ENCODE measurements around the gene NAA20.

The NAA20 gene

GRCh38 chr20:20021835-20022234 lies 4.7 kb downstream of the NAA20 start:
- DNase-seq: no peak

GRCh38 chr20:20022498-20022897 lies 5.3 kb downstream of the NAA20 start:
- DNase-seq: no peak

GRCh38 chr20:20023395-20023794 lies 6.2 kb downstream of the NAA20 start:
- DNase-seq: no peak

GRCh38 chr20:20024942-20025341 lies 7.8 kb downstream of the NAA20 start:
- no peak for DNase-seq

- DNase-seq: no peak
Measured at GRCh38 chr20:20027284-20027683, 10.1 kb downstream of the NAA20 start.

GRCh38 chr20:20031790-20032189 lies 14.6 kb downstream of the NAA20 start:
- DNase-seq: no peak

- DNase-seq: no peak
Measured at GRCh38 chr20:20034486-20034885, 17.3 kb downstream of the NAA20 start.

GRCh38 chr20:20036756-20037155 lies 19.6 kb downstream of the NAA20 start:
- no peak for DNase-seq

GRCh38 chr20:20037960-20038359 lies 20.8 kb downstream of the NAA20 start:
- no peak for DNase-seq

GRCh38 chr20:20038586-20038985 lies 21.4 kb downstream of the NAA20 start:
- DNase-seq: no peak

- no peak for DNase-seq
Measured at GRCh38 chr20:20039752-20040387, 22.7 kb downstream of the NAA20 start.

GRCh38 chr20:20051767-20052073 lies 34.6 kb downstream of the NAA20 start:
- DNase-seq: no peak

- DNase-seq: peak; percentile 97
Measured at GRCh38 chr20:20052074-20052970, 35.2 kb downstream of the NAA20 start, which contains the start of the genes CFAP61 and CRNKL1. Gene CFAP61 (plus strand): TSS chr20:20052532. CDS start chr20:20056654, 4,122 bp downstream. Gene CRNKL1 (minus strand): TSS chr20:20052466. CDS start chr20:20052342, 124 bp downstream.

GRCh38 chr20:20060234-20060998 lies 43.3 kb downstream of the NAA20 start:
- DNase-seq: no peak

GRCh38 chr20:20063941-20064702 lies 47.0 kb downstream of the NAA20 start:
- no peak for DNase-seq

- DNase-seq: no peak
Measured at GRCh38 chr20:20065361-20065760, 48.2 kb downstream of the NAA20 start.

- no peak for DNase-seq
Measured at GRCh38 chr20:20070871-20071726, 53.9 kb downstream of the NAA20 start.

- DNase-seq: no peak
Measured at GRCh38 chr20:20073801-20074371, 56.7 kb downstream of the NAA20 start.

GRCh38 chr20:20075032-20075431 lies 57.9 kb downstream of the NAA20 start:
- DNase-seq: no peak

- DNase-seq: no peak
Measured at GRCh38 chr20:20076297-20077065, 59.3 kb downstream of the NAA20 start.

- DNase-seq: no peak
Measured at GRCh38 chr20:20078041-20078440, 60.9 kb downstream of the NAA20 start.
